GM12865 (cell line): ENCODE results near the gene WDR44.

Source experiments
- DNase-seq: peaks from one replicate; pipeline ENCODE4 v3.0.0; 2010; ENCODE audit warnings: low read depth
- H3K4me3 ChIP-seq: 2 replicates; pipeline ENCODE4 v1.5.1; 2011; ENCODE audit warnings: mild to moderate bottlenecking, low read depth, low read length, control low read depth
- CTCF ChIP-seq: IDR thresholded peaks from 2 replicates; pipeline ENCODE4 v1.5.1; 2011; ENCODE audit warnings: low read length, control low read depth, low read depth, inconsistent platforms; ENCODE audit not compliant: insufficient read depth; ENCODE audit errors: missing control alignments

Gene WDR44

GRCh38 chrX:118370921-118371624 is 25.2 kb downstream of the WDR44 start:
- no peak for DNase-seq
- H3K4me3 ChIP-seq: no peak overlapping the region
- no peak for TF ChIP-seq CTCF

GRCh38 chrX:118373538-118373937 is 27.6 kb downstream of the WDR44 start:
- DNase-seq: no peak
- no peak overlapping the region for H3K4me3 ChIP-seq
- TF ChIP-seq CTCF: no peak

GRCh38 chrX:118383120-118383519 is 37.2 kb downstream of the WDR44 start:
- no peak for DNase-seq
- no peak overlapping the region for H3K4me3 ChIP-seq
- no peak for TF ChIP-seq CTCF

GRCh38 chrX:118392716-118393115 is 46.8 kb downstream of the WDR44 start:
- no peak for TF ChIP-seq CTCF
- peak; percentile 6 for DNase-seq
- H3K4me3 ChIP-seq: no peak overlapping the region

- no peak for TF ChIP-seq CTCF
- H3K4me3 ChIP-seq: no peak overlapping the region
- DNase-seq: no peak
Measured at GRCh38 chrX:118396113-118396512, 50.2 kb downstream of the WDR44 start.

- TF ChIP-seq CTCF: no peak
- DNase-seq: no peak
- H3K4me3 ChIP-seq: no peak overlapping the region
Measured at GRCh38 chrX:118418811-118419251, 72.9 kb downstream of the WDR44 start.

- peak; percentile 23 for DNase-seq
- no peak for TF ChIP-seq CTCF
- H3K4me3 ChIP-seq: no peak overlapping the region
Measured at GRCh38 chrX:118420462-118420861, 74.6 kb downstream of the WDR44 start.
